ENCODE measurements around the gene DNTTIP2. TPM values are rescaled to one million over a fixed set of nuclear protein-coding genes. Genes with fewer than 3 reads are reported as not detected.
A peak's percentile ranks its signal among the peaks of the same experiment; 100 is the strongest.

DNTTIP2 gene
- total RNA-seq, 1 donor from 2014 or later = 54.0 TPM

GRCh38 chr1:93820554-93821422 is 58.2 kb downstream of the DNTTIP2 start:
- Mint-ChIP-seq H3K36me3 (ENCODE audit: unreplicated experiment) (peaks cover 4% of the 10 kb centered on the region), H3K27ac (ENCODE audit: unreplicated experiment) (no peak overlapping the region), H3K4me3 (ENCODE audit: unreplicated experiment) (no peak overlapping the region), H3K4me1 (ENCODE audit: low read depth, unreplicated experiment) (peaks cover 3% of the 10 kb centered on the region), H3K27me3 (ENCODE audit: unreplicated experiment) (no peaks in the 10 kb centered on the region), H3K9me3 (ENCODE audit: unreplicated experiment) (no peaks in the 10 kb centered on the region)
- TF ChIP-seq, protein P1, sequence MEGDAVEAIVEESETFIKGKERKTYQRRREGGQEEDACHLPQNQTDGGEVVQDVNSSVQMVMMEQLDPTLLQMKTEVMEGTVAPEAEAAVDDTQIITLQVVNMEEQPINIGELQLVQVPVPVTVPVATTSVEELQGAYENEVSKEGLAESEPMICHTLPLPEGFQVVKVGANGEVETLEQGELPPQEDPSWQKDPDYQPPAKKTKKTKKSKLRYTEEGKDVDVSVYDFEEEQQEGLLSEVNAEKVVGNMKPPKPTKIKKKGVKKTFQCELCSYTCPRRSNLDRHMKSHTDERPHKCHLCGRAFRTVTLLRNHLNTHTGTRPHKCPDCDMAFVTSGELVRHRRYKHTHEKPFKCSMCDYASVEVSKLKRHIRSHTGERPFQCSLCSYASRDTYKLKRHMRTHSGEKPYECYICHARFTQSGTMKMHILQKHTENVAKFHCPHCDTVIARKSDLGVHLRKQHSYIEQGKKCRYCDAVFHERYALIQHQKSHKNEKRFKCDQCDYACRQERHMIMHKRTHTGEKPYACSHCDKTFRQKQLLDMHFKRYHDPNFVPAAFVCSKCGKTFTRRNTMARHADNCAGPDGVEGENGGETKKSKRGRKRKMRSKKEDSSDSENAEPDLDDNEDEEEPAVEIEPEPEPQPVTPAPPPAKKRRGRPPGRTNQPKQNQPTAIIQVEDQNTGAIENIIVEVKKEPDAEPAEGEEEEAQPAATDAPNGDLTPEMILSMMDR (IDR thresholded peaks at IDR 0.05; ENCODE audit: partially characterized antibody, unreplicated experiment) = no peak
- DNase-seq = no peak

GRCh38 chr1:93818570-93818959 is 60.4 kb downstream of the DNTTIP2 start:
- H3K27ac Mint-ChIP-seq (ENCODE audit: unreplicated experiment) = no peak overlapping the region
- DNase-seq = no peak
- peaks cover 19% of the 10 kb centered on the region for H3K4me1 Mint-ChIP-seq (ENCODE audit: low read depth, unreplicated experiment)
- TF ChIP-seq, protein P1 (IDR thresholded peaks at IDR 0.05; ENCODE audit: partially characterized antibody, unreplicated experiment) = no peak
- no peak overlapping the region for H3K4me3 Mint-ChIP-seq (ENCODE audit: unreplicated experiment)
- H3K9me3 Mint-ChIP-seq (ENCODE audit: unreplicated experiment) = peaks cover 2% of the 10 kb centered on the region
- H3K36me3 Mint-ChIP-seq (ENCODE audit: unreplicated experiment) = no peaks in the 10 kb centered on the region
- H3K27me3 Mint-ChIP-seq (ENCODE audit: unreplicated experiment) = peaks cover 3% of the 10 kb centered on the region

DNA sequence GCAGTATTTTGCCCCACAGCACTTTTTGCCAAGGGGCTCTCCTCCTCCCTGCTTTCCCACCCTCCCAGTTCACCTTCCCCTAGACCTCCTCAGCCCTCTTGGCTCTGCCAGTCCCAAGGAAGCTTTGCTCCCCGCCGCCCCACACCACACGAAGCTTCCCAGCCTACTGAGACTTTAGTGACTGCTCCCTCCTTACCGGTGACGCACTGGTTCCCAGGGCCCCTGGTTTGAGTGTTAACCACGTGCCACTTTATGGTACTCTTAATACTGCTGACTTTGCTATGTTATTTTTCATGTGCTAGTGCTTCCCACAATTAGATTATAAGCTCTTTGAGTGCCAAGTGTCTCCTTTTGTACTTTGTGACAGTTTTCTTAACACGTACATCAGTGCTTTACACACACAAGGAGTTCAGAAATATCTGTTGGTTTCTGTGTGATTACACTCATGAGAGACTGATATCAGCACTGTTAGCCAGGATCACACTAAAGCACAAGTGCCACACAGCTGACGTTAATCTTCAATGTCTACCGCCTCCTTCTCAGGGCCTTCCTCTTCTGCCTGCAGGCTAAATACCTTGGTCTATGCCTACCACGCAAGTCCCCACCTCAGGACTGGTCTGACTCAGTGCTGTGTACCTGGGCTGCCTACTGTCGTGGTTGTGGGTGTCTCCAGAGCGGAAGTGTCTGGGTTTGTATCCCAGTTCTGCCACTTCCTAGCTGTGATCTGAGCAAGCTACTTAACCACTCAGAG is 61.0 kb downstream of the DNTTIP2 start:
- Mint-ChIP-seq H3K4me3 (ENCODE audit: unreplicated experiment) (no peak overlapping the region), H3K27ac (ENCODE audit: unreplicated experiment) (no peak overlapping the region), H3K4me1 (ENCODE audit: low read depth, unreplicated experiment) (peaks cover 22% of the 10 kb centered on the region), H3K9me3 (ENCODE audit: unreplicated experiment) (peaks cover 2% of the 10 kb centered on the region), H3K36me3 (ENCODE audit: unreplicated experiment) (no peaks in the 10 kb centered on the region), H3K27me3 (ENCODE audit: unreplicated experiment) (peaks cover 3% of the 10 kb centered on the region)
- no peak for DNase-seq
- TF ChIP-seq, protein P1 (IDR thresholded peaks at IDR 0.05; ENCODE audit: partially characterized antibody, unreplicated experiment) = no peak

GRCh38 chr1:93816970-93817678 is 61.9 kb downstream of the DNTTIP2 start:
- Mint-ChIP-seq H3K9me3 (ENCODE audit: unreplicated experiment) (peaks cover 2% of the 10 kb centered on the region), H3K4me3 (ENCODE audit: unreplicated experiment) (no peak overlapping the region), H3K27me3 (ENCODE audit: unreplicated experiment) (peaks cover 3% of the 10 kb centered on the region), H3K36me3 (ENCODE audit: unreplicated experiment) (no peaks in the 10 kb centered on the region), H3K4me1 (ENCODE audit: low read depth, unreplicated experiment) (peaks cover 22% of the 10 kb centered on the region), H3K27ac (ENCODE audit: unreplicated experiment) (no peak overlapping the region)
- DNase-seq = no peak
- TF ChIP-seq, protein P1 (IDR thresholded peaks at IDR 0.05; ENCODE audit: partially characterized antibody, unreplicated experiment) = no peak

Small RNA genes lying within 50 kb of the gene (microRNA-seq; reads per million reads assigned to microRNA genes)
- gene MIR760 (ENCODE audit: unreplicated experiment) = 178 reads per million, percentile 79 among the genes with 10 or more reads in this experiment

Other genes starting within 250 kb of the DNTTIP2 start
- gene BCAR3, start 197.4 kb downstream of the DNTTIP2 start, total RNA-seq (ENCODE audit: unreplicated experiment) = 12.8 TPM
- 14.9 TPM for gene GCLM, start 30.2 kb upstream of the DNTTIP2 start, total RNA-seq (ENCODE audit: unreplicated experiment)
- gene ABCA4, start 241.9 kb upstream of the DNTTIP2 start, total RNA-seq (ENCODE audit: unreplicated experiment) = 0.61 TPM